ENCODE results near the gene GAS1.
A peak's percentile ranks its signal among the peaks of the same experiment; 100 is the strongest.

GAS1 gene

DNA sequence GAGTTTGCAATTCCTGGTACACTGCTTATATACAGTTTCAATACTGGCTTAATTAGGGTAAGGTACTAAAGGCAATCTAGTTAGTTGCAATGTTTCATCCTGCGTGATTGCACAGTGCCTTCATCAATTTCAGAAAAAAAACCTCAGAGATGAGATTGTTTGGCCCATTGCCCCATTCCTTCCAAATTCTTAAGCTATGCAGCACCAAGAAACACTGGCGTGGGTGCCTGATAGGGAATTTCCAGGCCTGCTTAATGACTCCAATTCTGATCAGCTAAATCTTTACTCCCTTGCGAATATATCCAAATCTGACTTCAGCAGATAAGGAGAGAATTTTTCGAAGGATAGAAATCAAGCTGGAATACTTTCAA lies 35.9 kb upstream of the GAS1 start:
- H4K91ac ChIP-seq (ENCODE audit: low read length), result no peak overlapping the region
- H2BK15ac ChIP-seq (ENCODE audit: low read depth, poor library complexity, severe bottlenecking), result no peak overlapping the region
- peak overlapping the region; percentile 82 for H3K9ac ChIP-seq (ENCODE audit: low read length)
- no peak for DNase-seq
- whole genome bisulfite sequencing, result 89% methylated on average over 4 of the region's 4 CpGs
- H3K27ac ChIP-seq (ENCODE audit: low read length, poor library complexity, severe bottlenecking), result no peak overlapping the region
- no peak overlapping the region for H2AK5ac ChIP-seq (ENCODE audit: low read length, severe bottlenecking)
- no peak overlapping the region for H3K4me2 ChIP-seq (ENCODE audit: low read length, poor library complexity, severe bottlenecking)
- no peak overlapping the region for H3K23ac ChIP-seq (ENCODE audit: low read length in 2 of 2)
- no peak overlapping the region for H4K8ac ChIP-seq (ENCODE audit: low read length)
- H3K9me3 ChIP-seq (ENCODE audit: control insufficient read depth, low read length), result no peaks in the 10 kb centered on the region
- H3K36me3 ChIP-seq (ENCODE audit: control insufficient read depth in 1 of 2, insufficient read depth in 2 of 2, low read depth in 1 of 2, low read length in 2 of 2), result no peaks in the 10 kb centered on the region
- H2BK120ac ChIP-seq (ENCODE audit: low read depth, low read length), result no peak overlapping the region
- no peaks in the 10 kb centered on the region for H3K27me3 ChIP-seq (ENCODE audit: control insufficient read depth in 1 of 2, insufficient read depth in 1 of 2, low read length in 2 of 2)
- H3K14ac ChIP-seq (ENCODE audit: low read length in 2 of 2), result no peak overlapping the region
- H3K4ac ChIP-seq (ENCODE audit: low read depth in 1 of 2, low read length in 2 of 2), result no peak overlapping the region
- no peak overlapping the region for H2BK5ac ChIP-seq (ENCODE audit: low read depth, low read length, poor library complexity, severe bottlenecking)
- H3K4me1 ChIP-seq (ENCODE audit: control insufficient read depth, insufficient read depth, low read depth, low read length), result peaks cover 2% of the 10 kb centered on the region
- H2BK12ac ChIP-seq (ENCODE audit: low read length in 2 of 2), result no peak overlapping the region
- no peak overlapping the region for H3K18ac ChIP-seq (ENCODE audit: low read depth in 1 of 2, low read length in 2 of 2)
- H3K4me3 ChIP-seq (ENCODE audit: insufficient read depth in 1 of 2, low read depth in 1 of 2, low read length in 2 of 2), result no peak overlapping the region
- H2AFZ ChIP-seq (ENCODE audit: low read depth, low read length), result no peak overlapping the region
- no peaks in the 10 kb centered on the region for H3K79me1 ChIP-seq (replicated peaks; ENCODE audit: low read length, poor library complexity, severe bottlenecking)

DNA sequence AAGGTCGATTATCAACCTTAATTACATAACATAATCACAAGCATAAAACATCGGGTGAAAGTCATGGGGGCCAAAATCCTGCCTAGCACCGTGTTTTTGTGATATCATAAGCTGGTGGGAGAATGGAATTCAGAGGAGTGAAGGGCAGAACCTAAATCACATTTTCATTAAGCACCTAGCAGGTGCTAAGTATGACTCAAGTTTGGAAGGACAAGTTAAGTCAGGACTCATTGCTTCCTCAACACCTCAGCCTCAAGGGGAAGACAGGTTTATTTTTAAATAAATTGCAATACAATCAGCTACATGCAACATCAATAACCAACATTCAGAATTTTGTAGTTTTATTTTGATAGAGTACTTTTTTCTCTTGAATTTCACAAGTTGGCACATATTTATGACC lies 33.5 kb upstream of the GAS1 start:
- H3K4ac ChIP-seq (ENCODE audit: low read depth in 1 of 2, low read length in 2 of 2), result no peak overlapping the region
- WGBS, result 61% methylated on average over 3 of the region's 3 CpGs

DNA sequence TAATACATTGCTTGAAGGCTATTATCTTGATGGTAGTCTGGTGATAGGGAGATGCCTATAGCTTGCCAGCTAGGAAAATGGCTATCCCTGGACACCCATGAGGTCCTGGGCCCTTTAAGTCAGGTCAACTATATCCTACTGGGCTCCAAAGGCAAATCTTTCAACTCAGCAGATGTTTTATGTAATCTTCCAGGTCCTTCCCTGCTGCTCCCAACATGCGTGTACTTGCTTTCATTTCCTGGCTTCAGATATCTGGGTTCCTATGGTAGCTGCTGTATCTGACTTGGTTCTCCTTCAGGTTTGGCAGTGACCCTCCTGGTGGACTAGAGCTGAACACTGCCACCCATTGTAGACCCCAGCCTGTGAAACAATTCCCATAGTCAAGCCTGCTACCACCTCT lies 32.4 kb upstream of the GAS1 start:
- Histone ChIP-seq H3K4me1 (ENCODE audit: control insufficient read depth, insufficient read depth, low read depth, low read length) (peaks cover 4% of the 10 kb centered on the region), H3K4me3 (ENCODE audit: insufficient read depth in 1 of 2, low read depth in 1 of 2, low read length in 2 of 2) (no peak overlapping the region), H3K27me3 (ENCODE audit: control insufficient read depth in 1 of 2, insufficient read depth in 1 of 2, low read length in 2 of 2) (no peaks in the 10 kb centered on the region), H2BK120ac (ENCODE audit: low read depth, low read length) (no peak overlapping the region), H2BK15ac (ENCODE audit: low read depth, poor library complexity, severe bottlenecking) (no peak overlapping the region), H2AFZ (ENCODE audit: low read depth, low read length) (no peak overlapping the region), H3K4ac (ENCODE audit: low read depth in 1 of 2, low read length in 2 of 2) (no peak overlapping the region), H4K8ac (ENCODE audit: low read length) (no peak overlapping the region), H3K14ac (ENCODE audit: low read length in 2 of 2) (no peak overlapping the region), H3K79me1 (replicated peaks; ENCODE audit: low read length, poor library complexity, severe bottlenecking) (no peaks in the 10 kb centered on the region), H2BK5ac (ENCODE audit: low read depth, low read length, poor library complexity, severe bottlenecking) (no peak overlapping the region), H3K27ac (ENCODE audit: low read length, poor library complexity, severe bottlenecking) (no peak overlapping the region), H3K18ac (ENCODE audit: low read depth in 1 of 2, low read length in 2 of 2) (no peak overlapping the region), H3K36me3 (ENCODE audit: control insufficient read depth in 1 of 2, insufficient read depth in 2 of 2, low read depth in 1 of 2, low read length in 2 of 2) (no peaks in the 10 kb centered on the region), H2AK5ac (ENCODE audit: low read length, severe bottlenecking) (no peak overlapping the region), H3K4me2 (ENCODE audit: low read length, poor library complexity, severe bottlenecking) (no peak overlapping the region), H3K9ac (ENCODE audit: low read length) (no peak overlapping the region), H4K91ac (ENCODE audit: low read length) (no peak overlapping the region), H3K9me3 (ENCODE audit: control insufficient read depth, low read length) (no peaks in the 10 kb centered on the region), H2BK12ac (ENCODE audit: low read length in 2 of 2) (no peak overlapping the region), H3K23ac (ENCODE audit: low read length in 2 of 2) (no peak overlapping the region)
- WGBS, result 100% methylated on average over 1 of the region's 1 CpG
- DNase-seq, result no peak

More for the DNA sequence above, 33.5 kb upstream of the GAS1 start:
- H3K27me3 ChIP-seq (ENCODE audit: control insufficient read depth in 1 of 2, insufficient read depth in 1 of 2, low read length in 2 of 2), result no peaks in the 10 kb centered on the region
- H2BK15ac ChIP-seq (ENCODE audit: low read depth, poor library complexity, severe bottlenecking), result no peak overlapping the region
- H2BK5ac ChIP-seq (ENCODE audit: low read depth, low read length, poor library complexity, severe bottlenecking), result no peak overlapping the region
- H2BK120ac ChIP-seq (ENCODE audit: low read depth, low read length), result no peak overlapping the region
- H2AFZ ChIP-seq (ENCODE audit: low read depth, low read length), result no peak overlapping the region
- no peak overlapping the region for H2AK5ac ChIP-seq (ENCODE audit: low read length, severe bottlenecking)
- no peak overlapping the region for H3K4me2 ChIP-seq (ENCODE audit: low read length, poor library complexity, severe bottlenecking)
- no peak overlapping the region for H3K4me3 ChIP-seq (ENCODE audit: insufficient read depth in 1 of 2, low read depth in 1 of 2, low read length in 2 of 2)
- H3K36me3 ChIP-seq (ENCODE audit: control insufficient read depth in 1 of 2, insufficient read depth in 2 of 2, low read depth in 1 of 2, low read length in 2 of 2), result no peaks in the 10 kb centered on the region
- H3K79me1 ChIP-seq (replicated peaks; ENCODE audit: low read length, poor library complexity, severe bottlenecking), result no peaks in the 10 kb centered on the region
- H3K9ac ChIP-seq (ENCODE audit: low read length), result no peak overlapping the region
- H3K23ac ChIP-seq (ENCODE audit: low read length in 2 of 2), result no peak overlapping the region
- H3K14ac ChIP-seq (ENCODE audit: low read length in 2 of 2), result no peak overlapping the region
- H4K8ac ChIP-seq (ENCODE audit: low read length), result no peak overlapping the region
- H3K18ac ChIP-seq (ENCODE audit: low read depth in 1 of 2, low read length in 2 of 2), result no peak overlapping the region
- no peak overlapping the region for H3K27ac ChIP-seq (ENCODE audit: low read length, poor library complexity, severe bottlenecking)
- H3K4me1 ChIP-seq (ENCODE audit: control insufficient read depth, insufficient read depth, low read depth, low read length), result peaks cover 4% of the 10 kb centered on the region
- no peaks in the 10 kb centered on the region for H3K9me3 ChIP-seq (ENCODE audit: control insufficient read depth, low read length)
- DNase-seq, result no peak
- H2BK12ac ChIP-seq (ENCODE audit: low read length in 2 of 2), result no peak overlapping the region
- no peak overlapping the region for H4K91ac ChIP-seq (ENCODE audit: low read length)

DNA sequence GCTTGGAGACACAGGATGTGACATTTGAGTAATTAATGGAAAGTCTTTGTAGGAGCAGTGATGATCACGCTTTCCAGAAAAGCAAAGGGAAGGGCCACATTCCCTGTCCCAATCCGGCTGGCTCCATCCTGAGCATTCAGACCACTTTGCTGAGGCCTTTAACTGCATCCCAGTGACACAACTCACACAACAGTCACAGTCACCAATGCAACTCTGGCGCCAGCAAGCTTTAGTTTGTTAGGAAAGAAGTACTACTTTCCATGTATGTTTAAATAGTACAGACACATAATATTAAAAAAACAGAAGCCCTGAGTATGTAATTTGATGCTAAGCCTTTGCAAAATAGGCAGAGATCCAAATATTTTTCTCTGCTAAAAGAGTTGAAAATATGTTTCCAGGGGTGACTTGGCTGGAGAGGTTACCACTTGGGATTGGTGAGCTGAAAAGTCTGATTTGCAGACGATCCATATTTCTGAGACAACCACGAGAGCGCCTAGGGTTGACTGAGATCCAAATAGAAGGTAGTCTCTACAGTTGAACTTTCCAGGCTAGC lies 31.7 kb upstream of the GAS1 start:
- no peak overlapping the region for H2BK5ac ChIP-seq (ENCODE audit: low read depth, low read length, poor library complexity, severe bottlenecking)

More for the DNA sequence above, 31.7 kb upstream of the GAS1 start:
- Histone ChIP-seq H2BK12ac (ENCODE audit: low read length in 2 of 2) (no peak overlapping the region), H3K9me3 (ENCODE audit: control insufficient read depth, low read length) (no peaks in the 10 kb centered on the region), H3K23ac (ENCODE audit: low read length in 2 of 2) (no peak overlapping the region), H3K4ac (ENCODE audit: low read depth in 1 of 2, low read length in 2 of 2) (no peak overlapping the region), H2BK120ac (ENCODE audit: low read depth, low read length) (no peak overlapping the region), H3K36me3 (ENCODE audit: control insufficient read depth in 1 of 2, insufficient read depth in 2 of 2, low read depth in 1 of 2, low read length in 2 of 2) (no peaks in the 10 kb centered on the region), H3K9ac (ENCODE audit: low read length) (no peak overlapping the region), H3K4me1 (ENCODE audit: control insufficient read depth, insufficient read depth, low read depth, low read length) (peaks cover 4% of the 10 kb centered on the region), H3K79me1 (replicated peaks; ENCODE audit: low read length, poor library complexity, severe bottlenecking) (no peaks in the 10 kb centered on the region), H3K27me3 (ENCODE audit: control insufficient read depth in 1 of 2, insufficient read depth in 1 of 2, low read length in 2 of 2) (no peaks in the 10 kb centered on the region), H2BK15ac (ENCODE audit: low read depth, poor library complexity, severe bottlenecking) (no peak overlapping the region), H3K4me3 (ENCODE audit: insufficient read depth in 1 of 2, low read depth in 1 of 2, low read length in 2 of 2) (no peak overlapping the region), H3K14ac (ENCODE audit: low read length in 2 of 2) (no peak overlapping the region), H4K91ac (ENCODE audit: low read length) (no peak overlapping the region), H3K4me2 (ENCODE audit: low read length, poor library complexity, severe bottlenecking) (no peak overlapping the region), H3K27ac (ENCODE audit: low read length, poor library complexity, severe bottlenecking) (no peak overlapping the region), H2AFZ (ENCODE audit: low read depth, low read length) (no peak overlapping the region), H4K8ac (ENCODE audit: low read length) (no peak overlapping the region), H2AK5ac (ENCODE audit: low read length, severe bottlenecking) (no peak overlapping the region), H3K18ac (ENCODE audit: low read depth in 1 of 2, low read length in 2 of 2) (no peak overlapping the region)
- whole genome bisulfite sequencing, result 86% methylated on average over 3 of the region's 6 CpGs
- no peak for DNase-seq

Measured in mesenchymal stem cell (in vitro differentiated cells and primary cell).